Measurements from ENCODE around the gene CYB5R2.
A peak's percentile ranks its signal among the peaks of the same experiment; 100 is the strongest.

Gene CYB5R2

DNA sequence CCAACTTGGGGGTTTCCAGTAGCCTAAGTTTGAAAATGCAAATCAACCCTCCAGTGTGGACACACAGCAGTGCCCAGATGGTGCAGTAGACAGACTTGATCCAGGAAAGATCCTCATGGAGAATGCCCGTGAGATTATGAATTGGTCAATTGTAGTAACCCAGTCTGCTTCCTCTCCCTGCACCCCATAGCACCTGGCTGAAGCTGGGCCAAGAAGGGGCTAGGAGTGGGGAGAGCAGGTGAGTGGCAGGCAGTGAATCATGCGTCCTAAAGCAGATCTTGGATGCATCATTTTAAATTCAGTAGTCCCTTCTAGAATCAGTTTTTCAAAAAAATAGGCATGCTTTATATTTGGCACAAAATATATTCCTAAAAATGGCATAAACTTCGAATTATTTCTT lies 52.2 kb downstream of the CYB5R2 start:
- TF ChIP-seq Cebpa-rat (IDR thresholded peaks at IDR 0.05), result no peak
- no peaks in the 10 kb centered on the region for H3K27me3 ChIP-seq
- H4K20me1 ChIP-seq, result peaks cover 0 to 21% (median 0%) of the 10 kb centered on the region in 11 experiments; a peak in 3 of 22 replicates
- peaks cover 0 to 5% (median 0%) of the 10 kb centered on the region in 10 experiments; a peak in 4 of 20 replicates for H3K4me1 ChIP-seq
- H3K27ac ChIP-seq, result no peak overlapping the region
- no peak overlapping the region for H3K4me3 ChIP-seq
- peaks cover 0 to 98% (median 4%) of the 10 kb centered on the region in 11 experiments; a peak in 10 of 22 replicates for H3K36me3 ChIP-seq
- H3K9me3 ChIP-seq (replicated peaks in 1 of 11), result no peaks in the 10 kb centered on the region
- H3K4me2 ChIP-seq, result peak overlapping the region in 1 of 11 experiments; percentile 14; a peak in 1 of 22 replicates
- no peak overlapping the region for H3K9ac ChIP-seq

DNA sequence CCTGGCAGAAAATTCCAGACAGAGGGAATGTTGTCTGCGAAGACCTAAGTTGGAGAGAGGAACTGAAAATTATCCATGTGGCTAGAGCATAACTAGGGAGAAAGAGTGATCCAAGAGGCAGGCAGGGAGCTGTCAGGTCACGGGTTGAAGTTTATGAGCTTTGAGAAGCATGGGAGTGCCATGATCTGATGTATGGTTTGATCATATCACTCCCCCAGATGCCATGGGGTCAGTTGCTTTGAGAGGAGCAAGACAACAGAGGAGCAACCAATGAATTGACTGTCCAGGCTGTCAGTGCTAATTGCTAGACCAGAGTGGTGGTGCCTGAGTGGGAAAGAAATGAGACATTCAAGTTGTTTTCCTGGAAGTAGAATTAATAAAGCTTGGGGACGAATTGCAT lies 54.0 kb downstream of the CYB5R2 start:
- Histone ChIP-seq H3K9ac (no peak overlapping the region), H3K4me3 (no peak overlapping the region), H3K27ac (no peak overlapping the region), H4K20me1 (peaks cover 0 to 21% (median 0%) of the 10 kb centered on the region in 11 experiments; a peak in 2 of 22 replicates), H3K36me3 (peaks cover 0 to 97% (median 4%) of the 10 kb centered on the region in 11 experiments; a peak in 11 of 22 replicates), H3K27me3 (no peaks in the 10 kb centered on the region), H3K4me2 (no peak overlapping the region), H3K9me3 (replicated peaks in 1 of 11) (no peaks in the 10 kb centered on the region), H3K4me1 (peaks cover 0 to 5% (median 0%) of the 10 kb centered on the region in 10 experiments; a peak in 4 of 20 replicates)
- no peak for TF ChIP-seq Cebpa-rat (IDR thresholded peaks at IDR 0.05)

DNA sequence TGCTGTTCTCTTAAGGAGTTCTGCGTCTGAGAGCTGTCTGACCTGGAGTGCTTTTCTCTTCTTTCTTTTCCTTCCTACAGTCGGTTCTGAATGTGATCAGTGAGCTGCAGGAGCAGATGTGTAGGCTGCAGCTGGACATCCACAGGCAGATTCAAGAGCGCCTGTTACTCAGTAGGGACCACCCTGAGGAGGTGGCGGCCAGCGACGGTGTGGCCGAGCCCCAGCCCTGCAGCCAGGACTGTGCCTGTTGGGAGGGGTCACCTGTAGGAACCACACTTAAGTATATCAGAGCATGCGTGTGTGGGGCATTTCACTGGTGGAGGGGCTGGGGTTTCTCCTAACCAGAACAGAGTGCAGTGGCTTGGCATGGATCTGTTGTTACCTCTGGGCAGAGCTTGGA lies 56.3 kb downstream of the CYB5R2 start:
- Histone ChIP-seq H4K20me1 (peaks cover 0 to 32% (median 0%) of the 10 kb centered on the region in 11 experiments; a peak in 2 of 22 replicates), H3K4me1 (peaks cover 0 to 5% (median 0%) of the 10 kb centered on the region in 10 experiments; a peak in 4 of 20 replicates), H3K9me3 (replicated peaks in 1 of 11) (no peaks in the 10 kb centered on the region), H3K4me3 (no peak overlapping the region), H3K27ac (no peak overlapping the region), H3K9ac (no peak overlapping the region), H3K27me3 (no peaks in the 10 kb centered on the region), H3K36me3 (peaks cover 0 to 98% (median 4%) of the 10 kb centered on the region in 11 experiments; a peak in 11 of 22 replicates), H3K4me2 (no peak overlapping the region)
- TF ChIP-seq Cebpa-rat (IDR thresholded peaks at IDR 0.05), result no peak
